Lower leg skin (tissue), 3 donors: Measurements from ENCODE around the gene CNKSR3.

Experiments used
- CTCF ChIP-seq, 3 donors: fragments of 450-650 bp; IDR thresholded peaks; one replicate each; pipeline ENCODE4 v1.5.1; 2016; ENCODE audit warnings: antibody characterized with exemption in 3 of 3, mild to moderate bottlenecking in 3 of 3, moderate library complexity in 2 of 3
- POLR2A ChIP-seq, 2 donors: fragments of 450-650 bp; IDR thresholded peaks; one replicate each; pipeline ENCODE4 v1.6.1; 2016 to 2017; ENCODE audit warnings: antibody characterized with exemption in 2 of 2, mild to moderate bottlenecking in 1 of 2, moderate library complexity in 1 of 2

GRCh38 chr6:154522576-154522975 lies 12.1 kb upstream of the CNKSR3 start:
- TF ChIP-seq POLR2A (IDR thresholded peaks at IDR 0.05) = no peak
- no peak for TF ChIP-seq CTCF (IDR thresholded peaks at IDR 0.05)
